Lower lobe of right lung (tissue), 2 donors: ENCODE data around the gene NCK2. TPM values are rescaled to one million over a fixed set of nuclear protein-coding genes. Genes with fewer than 3 reads are reported as not detected.

Source experiments
- ATAC-seq, 2 donors: fragments of 200-7000 bp; cut with Tn5 transposase; one replicate each; pipeline ENCODE4 v1.9.1; 2020 to 2022; ENCODE audit warnings: mild to moderate bottlenecking in 2 of 2, moderate library complexity in 2 of 2
- DNase-seq: peaks from one replicate; pipeline ENCODE4 v3.0.0-alpha.2; 2020
- H3K27ac ChIP-seq: fragments of 200-600 bp; one replicate; pipeline ENCODE4 v1.8.0; 2022
- H3K27me3 ChIP-seq: fragments of 200-600 bp; one replicate; pipeline ENCODE4 v1.8.0; 2022; ENCODE audit warnings: low read depth
- H3K36me3 ChIP-seq: fragments of 200-600 bp; one replicate; pipeline ENCODE4 v1.8.0; 2022; ENCODE audit warnings: mild to moderate bottlenecking
- H3K4me1 ChIP-seq: fragments of 200-600 bp; one replicate; pipeline ENCODE4 v1.8.0; 2022
- H3K4me3 ChIP-seq: fragments of 200-600 bp; one replicate; pipeline ENCODE4 v1.8.0; 2022; ENCODE audit warnings: mild to moderate bottlenecking
- H3K9me3 ChIP-seq: fragments of 200-600 bp; one replicate; pipeline ENCODE4 v1.8.0; 2022
- CTCF ChIP-seq: fragments of 200-600 bp; IDR thresholded peaks from one replicate; pipeline ENCODE4 v1.8.0; 2022; ENCODE audit warnings: antibody characterized with exemption, mild to moderate bottlenecking
- intact Hi-C: fragments of 100-400 bp; cut with DNase I; formaldehyde crosslinking; loops from one replicate; pipeline ENCODE4 v1.11.0; 2022
- total RNA-seq: library from RNA; stranded (reverse); fragmentation: NEBNext Ultra II Directional; extraction: Animal tissue kit (Norgen Biotek cat#: 25700); gene quantifications from one replicate; pipeline ENCODE4 v1.2.1, GENCODE V29; 2021
- donor health status: DM: no; HTN: yes; CAD: no; lungs with severe emphysema.

The NCK2 gene
- total RNA-seq, 1 donor from 2014 or later: 36.7 TPM

GRCh38 chr2:105809097-105809473, 64.4 kb downstream of the NCK2 start:
- intact Hi-C loops: no loop called here

GRCh38 chr2:105809723-105810122, 65.0 kb downstream of the NCK2 start:
- Histone ChIP-seq H3K27me3 (no peaks in the 10 kb centered on the region), H3K4me3 (no peak overlapping the region), H3K4me1 (peaks cover 21% of the 10 kb centered on the region), H3K27ac (no peak overlapping the region), H3K9me3 (no peaks in the 10 kb centered on the region), H3K36me3 (no peaks in the 10 kb centered on the region)
- no peak for TF ChIP-seq CTCF
- intact Hi-C loops: no loop called here
- ATAC-seq: no peak
- DNase-seq: no peak

More at GRCh38 chr2:105809097-105809473, 64.4 kb downstream of the NCK2 start:
- H3K27ac ChIP-seq: no peak overlapping the region
- H3K4me1 ChIP-seq: peaks cover 27% of the 10 kb centered on the region
- no peaks in the 10 kb centered on the region for H3K27me3 ChIP-seq
- H3K4me3 ChIP-seq: no peak overlapping the region
- TF ChIP-seq CTCF: no peak
- ATAC-seq: no peak
- no peak for DNase-seq
- H3K9me3 ChIP-seq: no peaks in the 10 kb centered on the region
- no peaks in the 10 kb centered on the region for H3K36me3 ChIP-seq

- TF ChIP-seq CTCF: no peak
- ATAC-seq: peak; percentile 75 to 82
- DNase-seq: no peak
- Histone ChIP-seq H3K9me3 (no peaks in the 10 kb centered on the region), H3K27me3 (no peaks in the 10 kb centered on the region), H3K27ac (peak overlapping the region; percentile 38), H3K4me1 (peaks cover 18% of the 10 kb centered on the region), H3K4me3 (no peak overlapping the region), H3K36me3 (peaks cover 4% of the 10 kb centered on the region)
- intact Hi-C loops: no loop called here
Measured at GRCh38 chr2:105812180-105813044, 67.7 kb downstream of the NCK2 start.

- DNase-seq (no peak), ATAC-seq (no peak)
- Histone ChIP-seq H3K27ac (no peak overlapping the region), H3K36me3 (peaks cover 5% of the 10 kb centered on the region), H3K4me1 (peaks cover 18% of the 10 kb centered on the region), H3K9me3 (no peaks in the 10 kb centered on the region), H3K27me3 (no peaks in the 10 kb centered on the region), H3K4me3 (no peak overlapping the region)
- TF ChIP-seq CTCF: no peak
- intact Hi-C loops: no loop called here
Measured at GRCh38 chr2:105813045-105813315, 68.3 kb downstream of the NCK2 start.

GRCh38 chr2:105813405-105813804, 68.7 kb downstream of the NCK2 start:
- Histone ChIP-seq H3K36me3 (peaks cover 5% of the 10 kb centered on the region), H3K27me3 (no peaks in the 10 kb centered on the region), H3K4me1 (peaks cover 18% of the 10 kb centered on the region), H3K27ac (no peak overlapping the region), H3K4me3 (no peak overlapping the region), H3K9me3 (no peaks in the 10 kb centered on the region)
- ATAC-seq: no peak
- TF ChIP-seq CTCF: no peak
- no peak for DNase-seq
- intact Hi-C loops: no loop called here
